Measurements from ENCODE around the gene NFIC.

GRCh38 chr19:3375221-3376090 is 9.1 kb downstream of the NFIC start:
- TF ChIP-seq CTCF (conservative IDR thresholded peaks at IDR 0.05; ENCODE audit: low read length) (no peak), EZH2phosphoT487 (IDR thresholded peaks at IDR 0.05; ENCODE audit: borderline replicate concordance) (no peak)

All from Loucy (cell line).